Amniotic stem cell (primary cell): ENCODE data around the gene ITPRID1.

Experiments used
- DNase-seq: peaks from one replicate; lab custom pipeline; 2025; lab: John Stamatoyannopoulos, UW

ITPRID1 gene

DNA sequence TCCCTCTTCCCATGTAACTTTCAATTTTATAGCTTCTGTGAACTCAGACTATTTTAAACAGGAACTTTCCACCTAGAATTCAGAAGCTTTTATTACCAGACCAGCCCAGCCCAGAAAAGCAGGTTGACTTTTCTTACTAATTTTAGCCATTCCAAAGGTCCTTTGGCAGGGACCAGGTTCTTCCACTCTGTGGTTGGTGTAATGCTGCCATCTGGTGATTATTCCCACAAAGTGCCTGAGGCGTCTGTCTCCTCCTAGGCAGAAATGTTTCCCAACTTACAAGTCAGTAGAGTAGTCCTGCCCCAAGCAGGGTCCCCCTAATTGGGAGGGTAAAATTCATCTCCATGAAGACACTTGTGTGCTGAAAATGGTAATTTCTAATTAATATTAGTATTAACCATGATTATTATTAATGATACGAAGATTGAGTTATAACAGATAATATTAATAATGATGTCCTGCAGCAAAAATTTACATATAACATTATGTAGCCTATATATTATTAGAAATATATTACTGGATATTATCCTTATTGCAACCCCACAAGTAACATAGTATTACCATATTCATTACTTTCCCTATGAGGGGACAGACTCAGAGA is 120.1 kb downstream of the ITPRID1 start:
- peak; percentile 35 for DNase-seq

DNA sequence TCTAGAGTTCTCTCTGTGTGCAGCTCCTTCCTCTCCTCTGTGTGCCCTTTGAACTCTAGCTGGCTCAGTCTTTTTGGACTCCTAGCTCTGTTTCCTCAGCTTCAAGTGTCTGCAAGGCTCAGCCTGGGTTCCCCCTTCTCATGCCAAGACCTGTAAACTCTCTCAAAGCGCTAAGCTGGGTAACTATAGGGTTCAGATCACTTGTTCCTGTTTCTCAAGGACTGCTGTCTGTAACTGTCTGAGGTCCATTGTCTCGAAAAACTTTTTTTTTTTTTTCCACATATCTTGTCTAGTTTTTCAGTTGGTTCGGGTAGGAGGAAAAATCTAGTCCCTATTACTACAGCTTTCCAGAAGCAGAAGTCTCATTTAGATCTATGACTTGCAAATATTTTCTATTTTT is 126.5 kb downstream of the ITPRID1 start:
- DNase-seq: no peak

DNA sequence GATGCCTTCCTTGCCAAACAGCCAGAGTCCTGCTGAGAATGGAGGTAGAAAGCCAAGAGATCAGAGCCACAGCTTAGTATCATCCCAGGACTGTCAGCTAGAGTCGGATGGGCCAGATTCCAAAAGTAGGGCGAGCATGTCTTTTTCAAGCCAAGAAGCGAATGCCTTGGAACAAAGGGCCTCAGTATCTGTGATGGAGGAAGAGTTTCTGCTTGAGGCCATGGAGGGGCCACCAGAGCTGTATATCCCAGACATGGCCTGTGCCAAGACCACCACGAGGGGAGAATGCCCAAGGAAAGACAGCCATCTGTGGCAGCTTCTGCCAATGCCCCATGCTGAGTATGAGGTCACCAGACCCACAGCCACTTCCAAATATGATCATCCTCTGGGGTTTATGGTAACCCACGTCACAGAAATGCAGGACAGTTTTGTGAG is 128.8 kb downstream of the ITPRID1 start:
- no peak for DNase-seq

DNA sequence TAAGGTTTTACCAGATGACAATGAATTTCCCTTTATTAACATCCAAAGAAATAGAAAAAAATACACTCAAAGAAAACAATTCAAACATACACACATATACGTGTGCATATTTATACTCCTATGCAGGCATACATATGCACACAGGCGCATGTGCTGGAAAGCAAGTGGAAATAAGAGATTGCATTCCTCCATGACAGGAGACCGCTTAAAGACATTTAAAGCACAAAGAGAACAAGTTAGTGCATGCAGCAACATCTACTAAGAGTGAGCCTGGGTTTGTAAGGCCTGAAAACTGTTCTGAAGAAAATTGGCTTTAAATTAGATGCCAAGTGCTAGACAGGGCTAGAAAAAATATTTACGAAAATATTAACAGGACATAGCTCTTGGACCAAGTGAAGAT is 133.1 kb downstream of the ITPRID1 start:
- DNase-seq: no peak

DNA sequence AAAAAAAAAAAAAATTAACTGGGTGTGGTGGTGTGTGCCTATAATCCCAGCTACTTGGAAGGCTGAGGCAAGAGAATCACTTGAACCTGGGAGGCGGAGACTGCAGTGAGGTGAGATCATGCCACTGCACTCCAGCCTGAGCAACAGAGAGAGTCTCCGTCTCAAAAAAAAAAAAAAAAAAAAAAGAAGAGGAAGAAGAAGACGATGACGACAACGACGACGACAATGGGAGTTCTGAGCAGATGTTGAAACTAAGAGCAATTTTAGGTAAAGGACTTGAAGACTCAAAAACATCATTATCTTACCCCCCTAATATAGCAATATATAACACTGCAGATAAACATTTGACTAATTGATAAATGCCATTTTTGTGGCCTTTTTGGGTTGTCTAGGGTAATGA is 133.6 kb downstream of the ITPRID1 start:
- no peak for DNase-seq

DNA sequence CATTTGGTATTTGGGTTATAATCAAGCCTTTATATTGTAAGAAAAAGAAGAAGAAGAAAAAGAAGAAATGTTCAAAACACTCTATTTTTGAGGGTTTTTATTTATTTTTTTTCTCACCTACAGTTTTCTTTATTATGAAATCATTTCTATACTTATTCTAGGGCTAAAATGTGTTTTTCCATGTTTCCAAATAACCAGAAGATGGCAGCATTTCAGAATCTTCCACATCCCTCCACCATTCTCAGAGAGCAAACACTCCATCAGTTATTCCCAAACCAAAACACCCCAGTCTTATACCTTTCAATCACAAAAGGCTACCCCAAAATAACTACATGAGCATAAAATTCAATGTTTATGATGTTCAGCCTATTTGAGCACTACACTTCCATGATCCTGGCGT is 134.4 kb downstream of the ITPRID1 start:
- no peak for DNase-seq

DNA sequence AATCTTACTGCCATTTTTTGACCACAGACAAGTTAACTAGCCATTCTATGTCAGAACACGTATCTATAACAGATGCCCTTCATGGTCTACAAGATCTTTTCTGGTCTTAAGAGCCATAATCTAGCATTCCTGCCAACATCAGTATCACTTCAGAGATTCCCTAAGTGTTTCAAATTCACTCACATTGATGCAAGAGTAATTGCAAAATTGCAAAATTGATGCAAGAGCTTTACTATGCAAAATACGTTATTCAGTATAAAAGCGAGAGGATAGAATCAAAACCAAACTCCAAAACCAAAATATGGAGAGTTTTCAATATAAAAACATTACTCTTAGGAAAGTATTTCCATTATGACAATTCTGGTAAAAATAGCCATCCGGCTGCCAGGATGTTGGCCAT is 135.0 kb downstream of the ITPRID1 start:
- no peak for DNase-seq

DNA sequence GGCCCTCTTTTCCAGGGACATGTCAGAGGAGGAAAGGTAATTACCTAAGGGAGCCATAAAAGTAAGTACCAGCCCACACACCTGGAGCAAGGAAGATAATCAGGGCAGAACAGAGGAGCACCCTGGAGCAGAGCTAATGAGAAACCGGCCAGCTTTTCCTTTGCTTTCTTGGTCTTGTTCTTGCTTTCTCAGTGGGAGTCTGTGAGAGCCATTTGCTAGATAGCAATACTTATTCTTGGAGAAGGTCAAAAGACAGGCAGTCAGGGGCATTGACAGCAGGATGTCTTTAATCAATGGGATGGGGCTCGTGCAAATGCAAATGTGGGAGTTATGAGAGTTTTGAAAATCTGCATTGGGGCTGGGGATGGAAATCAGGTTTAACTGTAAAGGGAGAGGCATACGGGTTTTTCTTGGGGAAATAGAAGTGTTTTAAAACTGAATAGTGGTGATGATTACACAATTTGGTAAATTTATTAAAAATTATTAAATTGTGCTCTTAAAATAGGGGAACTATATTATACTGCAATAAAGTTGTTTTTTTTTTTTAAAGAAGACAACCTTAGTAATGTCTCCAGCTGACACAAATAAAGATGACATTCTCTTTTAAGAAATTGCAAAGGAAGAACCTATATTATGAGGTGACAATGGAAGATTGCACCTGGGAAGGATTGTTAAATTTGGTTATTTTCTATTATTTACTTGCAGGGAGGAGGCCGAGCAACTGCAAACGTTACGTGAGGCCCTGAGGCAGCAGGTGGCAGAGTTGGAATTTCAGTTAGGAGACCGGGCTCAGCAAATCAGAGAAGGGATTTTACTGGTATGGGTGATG is 137.6 kb downstream of the ITPRID1 start:
- DNase-seq: no peak

DNA sequence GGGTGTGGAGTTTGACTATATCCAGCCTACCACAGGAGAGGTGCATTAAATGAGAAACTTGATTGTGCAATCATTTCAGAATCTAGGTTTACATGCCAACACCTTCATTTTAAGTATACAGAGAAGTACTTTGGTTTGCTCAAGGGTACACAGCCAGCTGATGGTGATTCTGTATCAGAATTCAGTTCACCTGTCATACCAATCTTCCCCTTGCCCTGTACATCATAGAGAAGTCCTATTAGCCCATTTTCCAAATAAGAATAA is 138.1 kb downstream of the ITPRID1 start:
- no peak for DNase-seq

DNA sequence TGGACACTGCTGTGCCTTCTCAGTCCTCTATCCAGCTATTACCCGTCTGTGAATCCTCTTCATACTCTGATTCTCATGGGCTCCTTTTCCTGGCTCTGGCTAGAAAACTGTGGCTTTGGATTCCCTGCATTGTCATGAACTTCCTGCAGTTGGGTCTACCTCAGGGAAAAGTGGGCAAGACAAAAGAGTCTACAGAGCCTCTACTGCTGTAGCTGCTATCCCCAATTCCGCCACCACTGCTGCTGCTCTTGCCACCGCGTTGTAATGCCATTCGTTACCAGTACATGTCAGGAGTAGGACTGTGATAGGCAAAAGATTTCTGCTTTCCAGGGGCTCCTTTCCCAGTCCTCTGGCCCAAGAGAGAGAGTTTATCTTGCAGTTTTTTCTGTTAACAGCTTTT is 149.2 kb downstream of the ITPRID1 start:
- no peak for DNase-seq

DNA sequence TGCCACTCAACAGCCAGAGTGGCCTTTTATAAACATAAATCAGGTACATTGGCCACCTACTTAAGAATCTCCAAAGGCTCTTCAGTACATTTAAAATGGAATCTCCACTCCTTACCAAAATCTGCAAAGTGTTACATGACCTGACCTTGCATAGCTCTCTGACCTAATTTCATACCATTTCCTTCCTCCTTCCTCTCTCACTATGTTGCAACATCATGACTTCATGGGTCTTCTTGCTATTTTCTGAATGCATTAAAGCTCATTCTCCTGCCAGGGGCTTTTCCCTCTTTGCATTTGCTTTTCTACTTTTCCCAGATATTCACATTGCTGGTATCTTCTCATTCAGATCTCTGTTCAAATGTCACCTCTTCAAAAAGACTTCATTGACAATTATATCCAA is 151.0 kb downstream of the ITPRID1 start:
- DNase-seq: no peak

DNA sequence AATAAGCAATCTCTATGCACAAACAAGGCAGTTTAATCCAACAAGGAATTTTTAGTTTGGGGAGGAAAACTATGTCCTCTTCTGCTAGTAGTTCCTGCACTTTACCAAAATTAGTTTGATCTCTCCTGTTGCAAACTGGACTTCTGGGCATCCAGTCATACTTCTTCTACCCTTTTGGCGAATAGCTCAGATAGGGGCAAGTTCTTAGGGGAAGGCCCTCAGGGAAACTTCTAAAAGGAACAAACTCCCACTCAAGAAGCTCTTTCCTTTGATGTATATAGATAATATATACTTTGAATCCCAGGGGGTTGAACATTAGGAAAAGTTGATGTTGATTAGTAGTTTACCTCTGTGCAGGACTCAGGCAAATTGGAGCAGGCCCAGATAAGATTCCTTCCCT is 151.7 kb downstream of the ITPRID1 start:
- DNase-seq: no peak

DNA sequence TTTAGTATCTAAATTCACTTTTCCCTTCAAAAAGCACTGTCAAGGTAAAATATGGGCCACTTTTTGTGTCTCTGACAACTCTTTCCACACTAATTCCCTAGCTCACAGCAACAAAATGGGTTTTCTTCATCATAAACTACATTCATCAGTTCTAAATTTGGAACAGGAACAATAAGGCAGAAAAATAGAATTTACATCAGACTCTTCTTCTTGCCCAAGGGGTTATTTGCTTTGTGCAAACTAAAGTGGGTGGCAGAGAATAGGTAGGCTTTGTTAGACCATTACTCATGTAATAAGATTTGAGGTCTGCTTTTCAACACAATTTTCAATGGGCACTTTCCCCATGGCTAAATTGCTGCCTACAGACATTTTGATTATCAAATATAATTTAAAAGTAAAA is 155.6 kb downstream of the ITPRID1 start:
- DNase-seq: no peak

DNA sequence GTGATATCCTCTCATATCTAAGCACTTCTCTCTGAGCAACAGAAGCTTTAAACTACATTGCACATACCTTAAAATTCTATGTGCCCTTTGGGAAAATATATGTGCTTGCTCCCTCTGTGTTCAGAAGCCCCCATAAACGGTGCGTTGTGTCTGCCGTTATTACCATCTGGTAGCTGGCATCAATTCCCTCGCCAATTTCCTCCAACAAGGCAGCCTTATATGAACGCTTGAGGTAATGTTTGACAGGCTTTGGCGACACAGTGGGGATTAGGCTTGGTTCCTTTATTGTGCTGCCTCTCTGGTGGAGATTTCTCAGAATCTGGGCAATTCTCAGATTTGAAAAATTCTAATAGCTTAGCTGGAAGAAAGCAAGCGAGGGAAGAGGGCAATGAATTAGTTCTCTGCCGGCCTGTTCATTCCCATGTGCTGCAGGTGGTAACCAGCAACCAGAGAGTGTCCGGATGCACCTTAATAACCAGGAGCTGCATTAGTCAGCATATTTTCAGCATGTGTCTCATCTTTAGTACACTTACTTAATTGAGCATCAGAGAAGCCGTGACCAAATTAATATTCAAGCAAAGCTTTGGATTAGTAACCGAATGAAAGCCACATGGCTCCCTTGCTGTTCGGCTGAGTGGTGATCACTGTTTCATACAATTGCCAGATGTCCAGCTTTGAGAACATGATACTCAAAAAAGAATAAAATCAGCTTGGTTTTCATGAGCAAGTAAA is 165.8 kb downstream of the ITPRID1 start:
- no peak for DNase-seq

DNA sequence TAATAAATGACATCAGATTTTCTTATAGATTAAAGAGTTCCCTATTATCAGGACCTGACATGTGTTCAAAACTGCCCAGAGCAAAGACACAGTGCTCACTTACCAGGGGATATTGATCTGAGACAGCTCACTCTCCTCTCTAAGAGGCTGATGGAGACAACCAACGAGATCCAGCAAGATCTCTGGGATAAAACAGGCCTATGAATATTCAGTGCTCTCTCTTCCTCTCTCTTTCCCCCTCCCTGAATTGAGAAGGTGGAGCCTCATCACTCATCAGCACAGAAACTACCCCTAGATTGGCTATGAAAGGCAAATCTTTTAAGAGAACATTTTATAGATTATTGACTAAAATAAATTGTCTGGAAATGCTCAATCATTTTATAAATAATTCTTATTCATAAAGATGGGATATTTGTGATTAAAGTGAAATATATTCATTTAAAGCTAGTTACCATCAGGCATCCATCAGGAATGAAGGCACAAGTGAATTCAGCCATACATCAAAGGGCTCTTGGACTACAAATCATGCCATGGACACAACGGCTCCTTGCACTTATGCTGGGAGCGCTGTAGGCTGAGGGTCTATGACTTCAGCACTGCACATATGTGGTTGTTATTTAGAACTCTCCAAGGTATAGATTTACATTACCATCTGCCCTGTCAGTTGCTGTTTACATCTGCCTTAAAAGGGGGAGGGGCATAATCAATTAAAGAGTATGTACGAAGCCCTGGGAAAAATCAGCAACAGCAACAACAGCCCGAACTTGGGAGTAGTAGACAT is 169.7 kb downstream of the ITPRID1 start:
- no peak for DNase-seq

DNA sequence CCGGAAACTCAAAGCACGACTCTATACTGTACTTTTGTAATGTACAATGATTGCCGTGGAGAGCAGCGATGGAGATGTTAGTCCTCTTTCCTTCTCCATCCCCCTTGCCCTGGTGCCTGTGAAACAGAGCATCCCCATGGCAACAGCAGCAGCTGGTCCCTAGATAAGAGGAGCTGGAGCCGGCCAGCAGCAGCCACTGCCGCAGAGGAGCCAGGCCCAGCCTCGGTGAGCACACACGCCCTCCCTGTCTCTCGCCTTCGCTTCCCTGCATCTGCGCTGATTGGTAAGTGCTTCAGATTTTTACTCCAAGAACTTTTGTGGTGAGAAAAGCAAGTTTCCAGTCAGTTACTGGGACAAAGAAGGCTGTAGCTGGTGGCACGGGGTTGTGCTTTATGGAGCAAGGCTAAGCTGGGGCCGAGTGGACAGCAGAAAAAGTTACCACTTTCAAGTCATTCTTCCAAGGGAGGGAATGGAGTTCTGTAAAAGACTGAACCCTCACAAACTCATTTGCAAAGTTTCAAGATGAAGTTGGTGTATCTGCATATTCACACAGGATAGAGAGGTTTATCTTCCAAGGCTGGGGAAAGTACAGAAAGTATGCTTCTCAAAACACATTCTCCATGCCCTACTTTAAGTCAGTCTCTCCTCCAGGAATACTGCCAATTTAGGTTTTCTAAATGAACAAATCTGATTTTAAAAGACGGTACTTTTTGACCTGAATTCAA is 173.3 kb downstream of the ITPRID1 start, which contains the start of gene PPP1R17:
PPP1R17 (plus strand) TSS at position 192 of the 725 bp plus-strand sequence. CDS start 5,227 bp downstream, outside the sequence.
- no peak for DNase-seq

DNA sequence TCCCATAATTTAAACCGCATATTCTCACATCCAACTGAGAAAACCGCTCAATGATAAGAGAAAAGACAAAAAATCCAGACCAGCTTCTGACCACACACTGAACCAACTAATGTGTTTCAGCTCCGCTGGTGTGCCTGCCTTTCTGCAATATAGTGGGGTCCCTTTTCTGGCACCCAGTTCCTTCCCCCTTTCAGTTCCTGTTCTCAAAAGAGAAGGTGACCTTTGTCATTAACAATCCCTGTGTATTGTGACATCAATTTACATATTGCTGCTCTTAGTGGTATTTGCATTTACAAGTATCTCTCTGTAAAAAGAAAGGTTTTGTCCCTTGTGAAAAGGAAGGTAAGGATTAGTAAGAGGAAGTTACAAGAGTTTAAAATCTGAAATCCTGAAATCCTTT is 174.5 kb downstream of the ITPRID1 start:
- DNase-seq: no peak

DNA sequence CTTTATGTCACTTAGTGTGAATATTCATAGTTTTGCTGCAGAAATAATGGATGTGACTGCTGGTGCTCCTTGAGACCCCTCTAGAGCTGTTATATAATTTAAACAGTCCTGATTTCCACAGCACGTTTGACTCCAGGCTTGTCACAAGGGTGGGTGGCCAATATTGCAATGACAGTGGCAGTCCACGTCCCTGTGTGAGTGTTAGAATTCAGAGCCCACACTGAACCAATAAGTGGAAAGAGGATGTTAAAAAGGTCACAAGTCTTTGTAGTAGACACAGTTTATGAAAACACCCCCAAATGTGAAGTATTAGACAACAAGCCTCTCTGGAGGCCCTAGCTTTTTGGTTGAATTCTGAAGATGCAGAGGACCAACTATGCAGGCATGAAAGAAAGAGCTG is 175.1 kb downstream of the ITPRID1 start:
- no peak for DNase-seq

DNA sequence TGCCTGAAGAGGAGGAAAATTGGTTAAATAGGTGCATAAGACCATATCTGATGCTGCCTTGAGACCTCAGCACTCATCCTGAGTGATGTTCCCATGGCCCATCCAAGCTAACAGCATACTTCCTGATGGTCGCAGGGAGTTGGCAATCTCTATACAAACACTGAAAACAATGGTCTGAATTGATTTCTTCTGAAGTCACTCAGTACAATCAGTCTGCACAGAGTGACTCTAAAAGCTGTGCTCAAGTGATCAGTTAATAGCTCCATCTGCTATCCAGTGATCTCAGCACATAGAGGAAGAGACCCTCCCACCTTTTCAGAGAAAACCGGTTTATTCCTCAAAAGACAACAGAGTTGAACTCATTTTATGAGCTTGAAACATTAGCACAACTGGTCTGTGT is 177.0 kb downstream of the ITPRID1 start:
- DNase-seq: no peak

DNA sequence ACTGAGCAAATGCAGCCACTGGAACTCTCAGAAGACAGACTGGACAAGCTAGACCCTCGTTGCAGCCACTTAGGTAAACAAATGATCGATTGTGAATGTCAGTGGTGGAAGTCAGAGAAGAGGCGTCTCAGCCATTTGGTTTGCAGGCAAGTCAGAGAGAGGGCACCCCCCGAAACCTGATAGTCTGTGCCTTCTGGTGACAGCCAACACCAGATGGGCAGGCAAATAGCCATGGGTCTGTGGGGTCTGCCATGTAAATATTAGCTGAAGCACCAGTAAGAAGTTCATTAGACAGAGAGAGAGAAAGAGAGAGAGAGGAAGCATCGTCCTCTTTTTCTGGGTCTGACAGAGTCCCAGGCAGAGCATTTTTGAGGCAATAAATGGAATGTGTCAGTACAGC is 178.6 kb downstream of the ITPRID1 start:
- no peak for DNase-seq

DNA sequence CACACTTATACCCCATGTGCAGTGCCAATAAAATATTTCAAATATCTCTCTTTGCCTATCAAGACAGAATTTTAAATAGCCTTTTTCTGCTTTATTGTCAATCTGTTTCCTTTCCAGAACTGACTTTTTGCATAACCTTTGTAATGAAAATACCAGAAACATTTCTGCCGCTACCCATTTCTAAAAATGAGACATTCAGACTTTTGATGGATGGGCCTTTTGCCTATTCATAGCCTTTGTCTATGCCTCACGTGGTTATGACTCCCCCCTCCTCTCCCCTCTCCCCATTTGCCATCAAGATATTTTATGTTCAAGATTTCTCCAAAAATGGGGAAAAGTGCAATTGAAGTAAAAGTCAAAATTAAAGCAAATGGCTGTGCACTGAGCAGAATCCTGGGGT is 179.0 kb downstream of the ITPRID1 start:
- no peak for DNase-seq
